Nephron progenitor cell (in vitro differentiated cells): ENCODE results near the gene MYO18B.

Experiments used
- DNase-seq: peaks from one replicate; pipeline ENCODE4 v3.0.0; 2021
- H3K27ac Mint-ChIP-seq: 2 replicates; pipeline ENCODE4 v1.8.0; 2021; ENCODE audit warnings: mild to moderate bottlenecking, moderate library complexity, mixed read lengths
- H3K27me3 Mint-ChIP-seq: 2 replicates; pipeline ENCODE4 v1.8.0; 2021; ENCODE audit warnings: mild to moderate bottlenecking, low read depth, mixed read lengths; ENCODE audit not compliant: poor library complexity
- H3K36me3 Mint-ChIP-seq: 2 replicates; pipeline ENCODE4 v1.8.0; 2021; ENCODE audit warnings: low read depth, mixed read lengths
- H3K4me1 Mint-ChIP-seq: 2 replicates; pipeline ENCODE4 v1.8.0; 2021; ENCODE audit warnings: mixed read lengths
- H3K4me3 Mint-ChIP-seq: 2 replicates; pipeline ENCODE4 v1.8.0; 2021; ENCODE audit warnings: mild to moderate bottlenecking, moderate library complexity, mixed read lengths
- H3K9me3 Mint-ChIP-seq: 2 replicates; pipeline ENCODE4 v1.8.0; 2021; ENCODE audit warnings: mild to moderate bottlenecking, moderate library complexity, mixed read lengths
- TF ChIP-seq, protein P1 (sequence below): fragments of 200-600 bp; sonication (generic); IDR thresholded peaks from 2 replicates; pipeline ENCODE4 v1.5.0; 2021; ENCODE audit warnings: antibody characterized with exemption

The MYO18B gene

DNA sequence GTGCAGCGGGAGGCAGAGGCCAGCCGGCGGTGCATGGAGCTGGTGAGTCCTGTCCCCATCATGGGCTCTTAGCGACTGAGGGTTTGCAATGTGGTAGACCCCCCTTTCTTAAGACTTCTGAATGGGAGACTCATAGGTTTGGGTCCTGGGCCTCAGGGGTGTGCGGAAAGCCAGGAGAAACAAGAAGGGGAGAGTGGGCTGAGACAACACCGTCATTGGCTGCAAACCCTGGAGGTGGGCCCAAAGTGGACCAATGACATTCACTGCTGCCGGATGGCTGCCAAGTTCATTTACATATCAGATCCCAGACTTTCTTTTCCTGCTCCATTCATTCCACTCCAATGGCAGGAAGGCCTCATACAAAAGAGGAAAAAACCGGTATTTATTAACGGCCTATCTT is 213.3 kb downstream of the MYO18B start:
- no peak for DNase-seq
- H3K4me1 Mint-ChIP-seq: peaks cover 29% of the 10 kb centered on the region
- no peaks in the 10 kb centered on the region for H3K36me3 Mint-ChIP-seq
- peaks cover 59% of the 10 kb centered on the region for H3K27me3 Mint-ChIP-seq
- no peak overlapping the region for H3K27ac Mint-ChIP-seq
- H3K9me3 Mint-ChIP-seq: no peaks in the 10 kb centered on the region
- TF ChIP-seq, protein P1, sequence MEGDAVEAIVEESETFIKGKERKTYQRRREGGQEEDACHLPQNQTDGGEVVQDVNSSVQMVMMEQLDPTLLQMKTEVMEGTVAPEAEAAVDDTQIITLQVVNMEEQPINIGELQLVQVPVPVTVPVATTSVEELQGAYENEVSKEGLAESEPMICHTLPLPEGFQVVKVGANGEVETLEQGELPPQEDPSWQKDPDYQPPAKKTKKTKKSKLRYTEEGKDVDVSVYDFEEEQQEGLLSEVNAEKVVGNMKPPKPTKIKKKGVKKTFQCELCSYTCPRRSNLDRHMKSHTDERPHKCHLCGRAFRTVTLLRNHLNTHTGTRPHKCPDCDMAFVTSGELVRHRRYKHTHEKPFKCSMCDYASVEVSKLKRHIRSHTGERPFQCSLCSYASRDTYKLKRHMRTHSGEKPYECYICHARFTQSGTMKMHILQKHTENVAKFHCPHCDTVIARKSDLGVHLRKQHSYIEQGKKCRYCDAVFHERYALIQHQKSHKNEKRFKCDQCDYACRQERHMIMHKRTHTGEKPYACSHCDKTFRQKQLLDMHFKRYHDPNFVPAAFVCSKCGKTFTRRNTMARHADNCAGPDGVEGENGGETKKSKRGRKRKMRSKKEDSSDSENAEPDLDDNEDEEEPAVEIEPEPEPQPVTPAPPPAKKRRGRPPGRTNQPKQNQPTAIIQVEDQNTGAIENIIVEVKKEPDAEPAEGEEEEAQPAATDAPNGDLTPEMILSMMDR: no peak
- H3K4me3 Mint-ChIP-seq: no peak overlapping the region

DNA sequence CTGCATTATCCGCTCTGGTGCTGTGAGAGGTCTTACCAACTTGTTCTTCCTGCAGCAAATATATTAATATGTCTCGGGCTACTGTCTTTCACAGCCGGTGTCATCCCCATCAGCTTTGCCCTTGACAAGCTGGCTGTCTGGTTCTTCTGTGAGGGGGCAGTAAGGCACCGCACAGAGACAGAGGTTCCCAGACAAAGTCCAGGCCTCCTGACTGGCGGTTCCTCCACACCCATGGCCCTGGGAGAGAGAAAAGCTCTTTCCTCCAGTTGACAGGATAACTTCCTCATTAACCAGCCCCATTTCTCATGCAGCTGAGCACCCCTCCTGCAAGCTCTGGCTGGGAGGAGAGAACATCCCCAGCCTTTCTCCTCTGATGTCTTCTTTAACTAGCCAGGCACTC is 214.8 kb downstream of the MYO18B start:
- Mint-ChIP-seq H3K4me3 (no peak overlapping the region), H3K27ac (no peak overlapping the region), H3K36me3 (no peaks in the 10 kb centered on the region), H3K9me3 (peaks cover 1% of the 10 kb centered on the region), H3K4me1 (peaks cover 37% of the 10 kb centered on the region), H3K27me3 (peaks cover 62% of the 10 kb centered on the region)
- DNase-seq: no peak
- TF ChIP-seq, protein P1: no peak

DNA sequence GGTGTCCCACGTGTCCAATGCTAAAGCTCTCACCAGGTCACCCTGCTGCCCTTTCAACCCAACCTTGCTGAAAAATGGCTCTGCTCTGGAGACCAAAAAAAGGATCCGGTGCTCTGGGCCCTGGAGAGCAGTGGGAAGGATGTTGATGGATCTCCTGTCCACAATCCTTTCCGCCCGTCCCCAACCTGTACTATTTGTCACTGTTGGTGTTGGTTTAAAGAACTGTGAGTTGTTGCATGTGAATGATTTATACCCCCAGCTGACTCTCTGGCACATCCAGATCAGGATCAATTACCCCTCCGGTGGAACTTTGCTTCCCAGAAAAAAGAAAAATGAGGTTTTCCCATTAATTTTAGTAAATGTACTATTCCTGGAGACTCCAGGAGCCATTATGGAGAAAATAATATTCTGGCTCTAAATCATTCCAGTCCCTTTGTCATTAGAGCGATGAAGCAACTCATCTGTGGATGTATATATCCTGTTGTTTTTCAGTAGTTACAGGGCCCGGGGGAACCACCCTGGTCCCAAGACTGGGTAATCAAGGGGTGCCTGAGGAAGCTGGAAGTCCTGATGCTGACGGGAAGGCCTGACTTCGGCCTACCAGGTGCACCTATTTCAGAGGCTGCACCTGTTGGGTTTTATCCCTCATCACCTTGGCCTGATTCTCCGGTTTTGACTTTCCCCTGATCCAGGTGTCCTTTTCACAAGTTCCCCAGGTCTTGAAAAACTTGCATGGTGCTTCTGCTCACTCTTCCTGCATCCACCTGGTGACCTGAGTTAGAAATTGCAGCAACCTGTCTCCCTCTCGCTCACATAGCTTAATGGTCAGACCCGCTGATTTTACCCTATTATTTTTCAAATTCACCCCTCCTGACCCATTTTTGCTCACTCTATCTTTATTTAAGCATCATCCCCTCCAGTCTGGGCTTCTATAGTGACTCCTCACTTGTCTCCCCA is 218.1 kb downstream of the MYO18B start:
- Mint-ChIP-seq H3K9me3 (peaks cover 32% of the 10 kb centered on the region), H3K27me3 (peaks cover 70% of the 10 kb centered on the region), H3K36me3 (peaks cover 13% of the 10 kb centered on the region), H3K27ac (no peak overlapping the region), H3K4me1 (peaks cover 39% of the 10 kb centered on the region), H3K4me3 (no peak overlapping the region)
- TF ChIP-seq, protein P1: no peak
- peak; percentile 10 for DNase-seq

DNA sequence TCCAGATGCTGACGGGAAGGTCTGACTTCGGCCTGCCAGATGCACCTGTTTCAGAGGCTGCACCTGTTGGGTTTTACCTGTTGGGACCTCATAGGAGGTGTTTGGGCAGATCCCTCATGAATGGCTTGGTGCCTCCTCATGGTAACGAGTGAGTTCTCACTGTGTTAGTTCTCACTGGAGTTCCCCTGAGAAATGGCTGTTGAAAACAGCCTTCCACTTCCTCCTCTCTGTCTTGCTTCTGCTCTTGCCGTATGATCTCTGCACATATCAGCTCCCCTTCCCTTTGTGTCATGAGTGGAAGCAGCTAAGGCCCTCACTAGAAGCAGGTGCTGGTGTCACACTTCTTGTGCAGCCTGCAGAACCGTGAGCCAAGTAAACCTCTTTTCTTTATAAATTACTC is 219.7 kb downstream of the MYO18B start:
- Mint-ChIP-seq H3K27ac (no peak overlapping the region), H3K4me3 (no peak overlapping the region), H3K27me3 (peaks cover 65% of the 10 kb centered on the region), H3K36me3 (peaks cover 13% of the 10 kb centered on the region), H3K9me3 (peaks cover 45% of the 10 kb centered on the region), H3K4me1 (peaks cover 45% of the 10 kb centered on the region)
- DNase-seq: no peak
- TF ChIP-seq, protein P1: no peak

DNA sequence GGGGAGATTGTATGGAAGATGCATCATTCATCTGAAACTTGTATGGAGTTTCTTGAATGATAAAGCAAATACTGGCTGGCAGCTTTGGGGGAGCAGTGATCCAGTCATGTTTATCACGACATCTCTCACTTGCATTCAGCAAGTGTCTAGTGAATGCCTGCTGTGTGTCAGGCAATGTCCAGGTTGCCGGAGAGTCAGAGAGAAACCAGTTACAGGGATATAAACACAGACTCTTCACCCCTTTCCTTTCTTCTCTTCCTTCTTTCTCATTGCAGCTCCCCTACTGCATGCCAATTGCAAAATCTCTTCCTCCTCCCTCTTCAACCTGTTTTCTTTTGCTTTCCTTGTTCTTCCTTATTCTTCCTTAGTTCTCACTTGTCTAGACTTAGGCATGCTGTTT is 220.7 kb downstream of the MYO18B start:
- H3K27ac Mint-ChIP-seq: no peak overlapping the region
- H3K9me3 Mint-ChIP-seq: peaks cover 45% of the 10 kb centered on the region
- H3K36me3 Mint-ChIP-seq: peaks cover 13% of the 10 kb centered on the region
- no peak overlapping the region for H3K4me3 Mint-ChIP-seq
- DNase-seq: no peak
- peaks cover 48% of the 10 kb centered on the region for H3K4me1 Mint-ChIP-seq
- H3K27me3 Mint-ChIP-seq: peaks cover 63% of the 10 kb centered on the region
- TF ChIP-seq, protein P1: no peak
